ENCODE results near the gene ZFAND3. TPM values are rescaled to one million over a fixed set of nuclear protein-coding genes. Genes with fewer than 3 reads are reported as not detected.

Gene ZFAND3
- total RNA-seq, 1 donor from 2014 or later, result 66.9 TPM

- Mint-ChIP-seq H3K36me3 (peaks cover 7% of the 10 kb centered on the region), H3K4me1 (ENCODE audit: unreplicated experiment) (peaks cover 42% of the 10 kb centered on the region), H3K27ac (no peak overlapping the region), H3K9me3 (no peaks in the 10 kb centered on the region), H3K4me3 (no peak overlapping the region), H3K27me3 (no peaks in the 10 kb centered on the region)
- TF ChIP-seq CTCF (conservative IDR thresholded peaks at IDR 0.05), result no peak
- no peak for DNase-seq (ENCODE audit: extremely low spot score, unreplicated experiment)
Observed at GRCh38 chr6:38175786-38176185, 356.3 kb downstream of the ZFAND3 start.

- Mint-ChIP-seq H3K27me3 (no peaks in the 10 kb centered on the region), H3K4me1 (ENCODE audit: unreplicated experiment) (peaks cover 40% of the 10 kb centered on the region), H3K4me3 (peak overlapping the region; percentile 67), H3K9me3 (no peaks in the 10 kb centered on the region), H3K36me3 (peaks cover 7% of the 10 kb centered on the region), H3K27ac (peak overlapping the region; percentile 82)
- no peak for DNase-seq (ENCODE audit: extremely low spot score, unreplicated experiment)
- no peak for TF ChIP-seq CTCF (conservative IDR thresholded peaks at IDR 0.05)
Observed at GRCh38 chr6:38176797-38177751, 357.5 kb downstream of the ZFAND3 start.

- peak overlapping the region; percentile 82 for H3K27ac Mint-ChIP-seq
- no peak overlapping the region for H3K4me3 Mint-ChIP-seq
- H3K4me1 Mint-ChIP-seq (ENCODE audit: unreplicated experiment), result peaks cover 38% of the 10 kb centered on the region
- H3K9me3 Mint-ChIP-seq, result no peaks in the 10 kb centered on the region
- H3K36me3 Mint-ChIP-seq, result peaks cover 7% of the 10 kb centered on the region
- DNase-seq (ENCODE audit: extremely low spot score, unreplicated experiment), result no peak
- no peaks in the 10 kb centered on the region for H3K27me3 Mint-ChIP-seq
- no peak for TF ChIP-seq CTCF (conservative IDR thresholded peaks at IDR 0.05)
Observed at GRCh38 chr6:38177882-38178583, 358.5 kb downstream of the ZFAND3 start.

GRCh38 chr6:38178584-38178886 lies 359.0 kb downstream of the ZFAND3 start:
- Mint-ChIP-seq H3K36me3 (peaks cover 7% of the 10 kb centered on the region), H3K4me1 (ENCODE audit: unreplicated experiment) (peaks cover 34% of the 10 kb centered on the region), H3K27ac (no peak overlapping the region), H3K4me3 (no peak overlapping the region), H3K27me3 (no peaks in the 10 kb centered on the region), H3K9me3 (no peaks in the 10 kb centered on the region)
- TF ChIP-seq CTCF (conservative IDR thresholded peaks at IDR 0.05), result no peak
- no peak for DNase-seq (ENCODE audit: extremely low spot score, unreplicated experiment)

GRCh38 chr6:38179300-38179699 lies 359.8 kb downstream of the ZFAND3 start:
- DNase-seq (ENCODE audit: extremely low spot score, unreplicated experiment), result no peak

More at GRCh38 chr6:38179300-38179699, 359.8 kb downstream of the ZFAND3 start:
- Mint-ChIP-seq H3K9me3 (no peaks in the 10 kb centered on the region), H3K36me3 (peaks cover 4% of the 10 kb centered on the region), H3K4me3 (no peak overlapping the region), H3K4me1 (ENCODE audit: unreplicated experiment) (peaks cover 35% of the 10 kb centered on the region), H3K27ac (peak overlapping the region; percentile 5), H3K27me3 (no peaks in the 10 kb centered on the region)
- no peak for TF ChIP-seq CTCF (conservative IDR thresholded peaks at IDR 0.05)

Data from type B pancreatic cell (in vitro differentiated cells).